MCF 10A (cell line): ENCODE results near the gene MRNIP. TPM values are rescaled to one million over a fixed set of nuclear protein-coding genes. Genes with fewer than 3 reads are reported as not detected.

Experiments used
- BruUV-seq: library from RNA; stranded (reverse); fragments of 400-500 nt; replicated peaks from 2 replicates; lab custom pipeline; 2021; lab: Mats Ljungman, UMichigan
- CTCF ChIA-PET: fragments of 300-600 bp; sonication (Branson Sonifier 250); formaldehyde crosslinking; extraction: SDS; loops from one replicate; lab custom pipeline; 2021; ENCODE audit warnings: antibody characterized with exemption, inconsistent platforms; lab: Yijun Ruan, JAX
- POLR2A ChIA-PET: fragments of 300-600, 350-650 bp; sonication (Branson Sonifier 250); formaldehyde crosslinking; extraction: SDS; loops from one replicate; lab custom pipeline; 2020; ENCODE audit warnings: antibody characterized with exemption, inconsistent platforms; lab: Yijun Ruan, JAX
- DNase-seq: peaks from one replicate; pipeline ENCODE4 v3.0.0-alpha.2; 2018; ENCODE audit not compliant: unreplicated experiment
- H3K27ac Mint-ChIP-seq: one replicate; pipeline ENCODE4 v1.8.0; 2022; ENCODE audit warnings: mild to moderate bottlenecking, low read depth, mixed read lengths; ENCODE audit not compliant: unreplicated experiment
- H3K27me3 Mint-ChIP-seq: one replicate; pipeline ENCODE4 v1.8.0; 2022; ENCODE audit warnings: mixed read lengths; ENCODE audit not compliant: insufficient read depth, unreplicated experiment
- H3K36me3 Mint-ChIP-seq: one replicate; pipeline ENCODE4 v1.8.0; 2022; ENCODE audit warnings: mild to moderate bottlenecking, moderate library complexity, mixed read lengths; ENCODE audit not compliant: insufficient read depth, unreplicated experiment
- H3K4me1 Mint-ChIP-seq: one replicate; pipeline ENCODE4 v1.8.0; 2022; ENCODE audit warnings: mixed read lengths; ENCODE audit not compliant: insufficient read depth, unreplicated experiment
- H3K4me3 Mint-ChIP-seq: one replicate; pipeline ENCODE4 v1.8.0; 2022; ENCODE audit warnings: mild to moderate bottlenecking, moderate library complexity, mixed read lengths; ENCODE audit not compliant: unreplicated experiment
- H3K9me3 Mint-ChIP-seq: one replicate; pipeline ENCODE4 v1.8.0; 2022; ENCODE audit warnings: mixed read lengths; ENCODE audit not compliant: unreplicated experiment
- CTCF ChIP-seq: fragments of 200-600 bp; IDR thresholded peaks from one replicate; pipeline ENCODE4 v1.8.0; 2022; ENCODE audit warnings: antibody characterized with exemption, mild to moderate bottlenecking; ENCODE audit not compliant: unreplicated experiment
- intact Hi-C: fragments of 100-400 bp; cut with micrococcal nuclease; formaldehyde crosslinking; loops from 2 replicates; pipeline ENCODE4 v1.14.1; 2022
- total RNA-seq: library from RNA; stranded (reverse); gene quantifications from 2 replicates; pipeline ENCODE4 v1.2.3, GENCODE V29; 2022

The MRNIP gene
- total RNA-seq, 1 experiment from 2014 or later, result 42.8 TPM

GRCh38 chr5:179901915-179902762, 43.5 kb upstream of the MRNIP start:
- Mint-ChIP-seq H3K9me3 (no peaks in the 10 kb centered on the region), H3K27ac (no peak overlapping the region), H3K4me3 (no peak overlapping the region), H3K27me3 (no peaks in the 10 kb centered on the region), H3K36me3 (peaks cover 79% of the 10 kb centered on the region), H3K4me1 (peaks cover 7% of the 10 kb centered on the region)
- ChIA-PET POLR2A (interaction anchor here (0.6 to 1.9 kb wide), 2 partner anchors 80 to 209 kb away, joined by 3 to 4 read pairs; no protein-coding TSS in a partner anchor), CTCF (interaction anchor here (0.6 to 1.2 kb wide), 3 partner anchors 9 to 643 kb away, joined by 3 to 5 read pairs (median 4); no protein-coding TSS in a partner anchor)
- no TSS peak for BruUV-seq
- TF ChIP-seq CTCF, result no peak
- intact Hi-C loops, result no loop called here
- no peak for DNase-seq

- Mint-ChIP-seq H3K4me3 (no peak overlapping the region), H3K27me3 (no peaks in the 10 kb centered on the region), H3K4me1 (peaks cover 7% of the 10 kb centered on the region), H3K36me3 (peaks cover 86% of the 10 kb centered on the region), H3K27ac (no peak overlapping the region), H3K9me3 (no peaks in the 10 kb centered on the region)
- intact Hi-C loops, result no loop called here
- no TSS peak for BruUV-seq
- no peak for DNase-seq
- no peak for TF ChIP-seq CTCF
- CTCF ChIA-PET, result interaction anchor here (0.6 to 1.2 kb wide), 3 partner anchors 10 to 643 kb away, joined by 3 to 5 read pairs (median 4); no protein-coding TSS in a partner anchor
- POLR2A ChIA-PET, result interaction anchor here (0.6 to 1.9 kb wide), 2 partner anchors 79 to 210 kb away, joined by 3 to 4 read pairs; no protein-coding TSS in a partner anchor
Measured at GRCh38 chr5:179901462-179901861, 42.8 kb upstream of the MRNIP start.

- Mint-ChIP-seq H3K4me3 (no peak overlapping the region), H3K27me3 (no peaks in the 10 kb centered on the region), H3K4me1 (no peaks in the 10 kb centered on the region), H3K9me3 (no peaks in the 10 kb centered on the region), H3K27ac (no peak overlapping the region), H3K36me3 (peaks cover 86% of the 10 kb centered on the region)
- ChIA-PET CTCF (no interaction called here), POLR2A (interaction anchor here (1.9 kb wide), 1 partner anchor 79 kb away, joined by 4 read pairs; no protein-coding TSS in a partner anchor)
- no TSS peak for BruUV-seq
- no peak for DNase-seq
- intact Hi-C loops, result no loop called here
- no peak for TF ChIP-seq CTCF
Measured at GRCh38 chr5:179900711-179901110, 42.1 kb upstream of the MRNIP start.

GRCh38 chr5:179900206-179900605, 41.6 kb upstream of the MRNIP start:
- Mint-ChIP-seq H3K4me3 (no peak overlapping the region), H3K27me3 (no peaks in the 10 kb centered on the region), H3K27ac (no peak overlapping the region), H3K4me1 (no peaks in the 10 kb centered on the region), H3K9me3 (no peaks in the 10 kb centered on the region), H3K36me3 (peaks cover 81% of the 10 kb centered on the region)
- POLR2A ChIA-PET, result no interaction called here
- TF ChIP-seq CTCF, result no peak
- CTCF ChIA-PET, result no interaction called here
- no TSS peak for BruUV-seq
- DNase-seq, result no peak
- intact Hi-C loops, result no loop called here
